ENCODE data around the gene GNAL. TPM values are rescaled to one million over a fixed set of nuclear protein-coding genes. Genes with fewer than 3 reads are reported as not detected.
"Not testable (repeated sequence)": the region's sequence is repeated elsewhere in the genome, so short reads cannot be mapped to it uniquely, and the experiment has no call there.

Gene GNAL
- total RNA-seq, 2 experiments from 2014 or later = 0.05 TPM; not detected in 1

GRCh38 chr18:11882636-11883035 lies 193.6 kb downstream of the GNAL start:
- Mint-ChIP-seq H3K36me3 (ENCODE audit: low read depth) (peaks cover 11% of the 10 kb centered on the region), H3K9me3 (no peaks in the 10 kb centered on the region), H3K4me3 (no peak overlapping the region), H3K27ac (no peak overlapping the region), H3K27me3 (ENCODE audit: low read depth) (no peaks in the 10 kb centered on the region), H3K4me1 (ENCODE audit: low read depth) (no peaks in the 10 kb centered on the region)
- DNase-seq = no peak
- intact Hi-C loops (cut with micrococcal nuclease) = no loop called here
- CTCF ChIA-PET = no interaction called here

DNA sequence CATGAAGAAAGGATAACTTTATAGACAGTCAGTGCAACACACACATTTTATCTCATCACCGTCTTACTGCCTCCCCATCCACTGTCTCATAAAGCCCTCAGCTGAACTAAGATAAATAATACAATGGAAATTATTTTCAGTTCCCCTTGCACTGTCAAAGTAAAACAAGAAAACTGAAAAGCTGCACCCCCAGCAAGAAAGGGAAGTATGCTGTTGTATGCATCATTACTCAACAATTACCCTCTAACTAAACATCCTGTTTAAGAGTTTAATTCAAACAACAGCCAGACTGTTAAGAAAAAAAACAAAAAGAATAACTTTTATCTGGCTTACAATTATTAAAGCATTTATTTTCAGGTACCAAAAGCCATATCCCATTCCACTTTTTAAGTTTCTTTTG lies 194.1 kb downstream of the GNAL start:
- Mint-ChIP-seq H3K4me1 (ENCODE audit: low read depth) (no peaks in the 10 kb centered on the region), H3K36me3 (ENCODE audit: low read depth) (peaks cover 11% of the 10 kb centered on the region), H3K4me3 (no peak overlapping the region), H3K27me3 (ENCODE audit: low read depth) (no peaks in the 10 kb centered on the region), H3K27ac (no peak overlapping the region), H3K9me3 (no peaks in the 10 kb centered on the region)
- no peak for DNase-seq
- intact Hi-C loops (cut with micrococcal nuclease) = no loop called here
- CTCF ChIA-PET = no interaction called here

- no peaks in the 10 kb centered on the region for H3K27me3 Mint-ChIP-seq (ENCODE audit: low read depth)
- DNase-seq = no peak
- H3K9me3 Mint-ChIP-seq = no peaks in the 10 kb centered on the region
- intact Hi-C loops (cut with micrococcal nuclease) = no loop called here
- H3K4me1 Mint-ChIP-seq (ENCODE audit: low read depth) = no peaks in the 10 kb centered on the region
- H3K36me3 Mint-ChIP-seq (ENCODE audit: low read depth) = peaks cover 11% of the 10 kb centered on the region
- CTCF ChIA-PET = no interaction called here
- no peak overlapping the region for H3K27ac Mint-ChIP-seq
- H3K4me3 Mint-ChIP-seq = no peak overlapping the region
Measured at GRCh38 chr18:11884396-11885030, 195.4 kb downstream of the GNAL start.

- intact Hi-C loops (cut with micrococcal nuclease) = no loop called here
- CTCF ChIA-PET = no interaction called here
- H3K4me1 Mint-ChIP-seq (ENCODE audit: low read depth) = no peaks in the 10 kb centered on the region
- no peak for DNase-seq
- H3K4me3 Mint-ChIP-seq = no peak overlapping the region
- H3K9me3 Mint-ChIP-seq = no peaks in the 10 kb centered on the region
- H3K36me3 Mint-ChIP-seq (ENCODE audit: low read depth) = peaks cover 14% of the 10 kb centered on the region
- H3K27ac Mint-ChIP-seq = no peak overlapping the region
- no peaks in the 10 kb centered on the region for H3K27me3 Mint-ChIP-seq (ENCODE audit: low read depth)
Measured at GRCh38 chr18:11885278-11885947, 196.3 kb downstream of the GNAL start.

- CTCF ChIA-PET = interaction anchor here (0.8 kb wide), 1 partner anchor 51 kb away, joined by 3 read pairs; no protein-coding TSS in a partner anchor
- no peak overlapping the region for H3K27ac Mint-ChIP-seq
- H3K9me3 Mint-ChIP-seq = no peaks in the 10 kb centered on the region
- peaks cover 17% of the 10 kb centered on the region for H3K36me3 Mint-ChIP-seq (ENCODE audit: low read depth)
- no peak for DNase-seq
- H3K4me3 Mint-ChIP-seq = no peak overlapping the region
- no peaks in the 10 kb centered on the region for H3K4me1 Mint-ChIP-seq (ENCODE audit: low read depth)
- no peaks in the 10 kb centered on the region for H3K27me3 Mint-ChIP-seq (ENCODE audit: low read depth)
- intact Hi-C loops (cut with micrococcal nuclease) = no loop called here
Measured at GRCh38 chr18:11886577-11887110, 197.6 kb downstream of the GNAL start.

- no peak for DNase-seq
- H3K36me3 Mint-ChIP-seq (ENCODE audit: low read depth) = peaks cover 19% of the 10 kb centered on the region
- no peak overlapping the region for H3K27ac Mint-ChIP-seq
- CTCF ChIA-PET = interaction anchor here (0.8 kb wide), 1 partner anchor 50 kb away, joined by 3 read pairs; no protein-coding TSS in a partner anchor
- H3K4me3 Mint-ChIP-seq = no peak overlapping the region
- H3K9me3 Mint-ChIP-seq = no peaks in the 10 kb centered on the region
- H3K27me3 Mint-ChIP-seq (ENCODE audit: low read depth) = no peaks in the 10 kb centered on the region
- no peaks in the 10 kb centered on the region for H3K4me1 Mint-ChIP-seq (ENCODE audit: low read depth)
- intact Hi-C loops (cut with micrococcal nuclease) = no loop called here
Measured at GRCh38 chr18:11887328-11888128, 198.5 kb downstream of the GNAL start.

DNA sequence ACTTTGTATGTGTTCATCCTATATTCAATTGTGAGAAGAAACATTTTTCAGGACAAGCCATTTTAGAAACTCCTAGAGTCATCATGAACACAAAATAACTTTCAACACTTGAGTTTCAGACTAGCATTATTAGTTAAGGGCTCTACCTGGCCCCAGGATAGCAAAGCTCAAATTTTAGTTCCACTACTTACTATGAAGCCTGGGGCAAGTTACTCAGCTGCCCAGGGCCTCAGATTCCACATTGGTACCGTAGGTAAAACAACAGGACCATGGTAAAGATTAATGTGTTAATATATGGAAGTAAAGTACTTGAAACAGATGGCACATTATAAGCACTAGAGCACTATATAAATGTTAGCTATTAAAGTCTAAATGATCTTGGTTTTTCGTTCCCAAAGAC lies 199.7 kb downstream of the GNAL start:
- intact Hi-C loops (cut with micrococcal nuclease) = no loop called here
- Mint-ChIP-seq H3K27me3 (ENCODE audit: low read depth) (no peaks in the 10 kb centered on the region), H3K4me1 (ENCODE audit: low read depth) (no peaks in the 10 kb centered on the region), H3K4me3 (no peak overlapping the region), H3K9me3 (no peaks in the 10 kb centered on the region), H3K36me3 (ENCODE audit: low read depth) (peaks cover 27% of the 10 kb centered on the region), H3K27ac (no peak overlapping the region)
- CTCF ChIA-PET = interaction anchor here (0.6 to 0.7 kb wide), 2 partner anchors 48 to 128 kb away, joined by 3 to 4 read pairs; no protein-coding TSS in a partner anchor
- no peak for DNase-seq

DNA sequence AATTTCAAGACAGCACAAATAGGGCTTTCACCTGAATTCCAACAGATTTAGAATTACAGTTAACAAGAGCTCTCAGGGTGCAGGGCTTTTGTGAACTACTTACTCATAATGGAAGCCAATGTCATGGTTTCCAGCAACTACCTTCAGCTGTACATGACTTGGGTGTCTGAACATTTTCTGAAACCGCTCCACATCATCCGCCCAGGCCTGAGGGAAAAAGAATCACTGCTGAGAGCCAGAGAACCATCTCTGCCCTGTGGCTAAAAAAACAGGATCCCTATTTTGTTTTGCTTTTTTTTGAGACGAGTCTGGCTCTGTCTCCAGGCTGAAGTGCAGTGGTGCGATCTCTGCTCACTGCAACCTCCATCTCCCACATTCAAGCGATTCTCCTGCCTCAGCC lies 200.2 kb downstream of the GNAL start:
- Mint-ChIP-seq H3K9me3 (no peaks in the 10 kb centered on the region), H3K36me3 (ENCODE audit: low read depth) (peaks cover 27% of the 10 kb centered on the region)
- CTCF ChIA-PET = interaction anchor here (0.7 kb wide), 1 partner anchor 127 kb away, joined by 3 read pairs; no protein-coding TSS in a partner anchor

GRCh38 chr18:11891737-11892136 lies 202.7 kb downstream of the GNAL start:
- no peak for DNase-seq
- Mint-ChIP-seq H3K27ac (no peak overlapping the region), H3K36me3 (ENCODE audit: low read depth) (peaks cover 27% of the 10 kb centered on the region), H3K4me3 (no peak overlapping the region), H3K4me1 (ENCODE audit: low read depth) (no peaks in the 10 kb centered on the region), H3K9me3 (no peaks in the 10 kb centered on the region), H3K27me3 (ENCODE audit: low read depth) (no peaks in the 10 kb centered on the region)
- CTCF ChIA-PET = no interaction called here
- intact Hi-C loops (cut with micrococcal nuclease) = no loop called here

More for the DNA sequence above, 200.2 kb downstream of the GNAL start:
- intact Hi-C loops (cut with micrococcal nuclease) = no loop called here
- Mint-ChIP-seq H3K27me3 (ENCODE audit: low read depth) (no peaks in the 10 kb centered on the region), H3K27ac (no peak overlapping the region), H3K4me3 (no peak overlapping the region), H3K4me1 (ENCODE audit: low read depth) (no peaks in the 10 kb centered on the region)
- DNase-seq = no peak

- H3K4me3 Mint-ChIP-seq; CTCF ChIA-PET; DNase-seq; H3K9me3 Mint-ChIP-seq; H3K27ac Mint-ChIP-seq; intact Hi-C loops (cut with micrococcal nuclease); H3K4me1 Mint-ChIP-seq (ENCODE audit: low read depth); H3K27me3 Mint-ChIP-seq (ENCODE audit: low read depth): not testable (repeated sequence)
- H3K36me3 Mint-ChIP-seq (ENCODE audit: low read depth) = peaks cover 28% of the 10 kb centered on the region
Measured at GRCh38 chr18:11892438-11892837, 203.4 kb downstream of the GNAL start.

GRCh38 chr18:11897781-11898180 lies 208.7 kb downstream of the GNAL start:
- intact Hi-C loops (cut with micrococcal nuclease) = no loop called here
- no peak overlapping the region for H3K27ac Mint-ChIP-seq
- no peaks in the 10 kb centered on the region for H3K9me3 Mint-ChIP-seq
- no peaks in the 10 kb centered on the region for H3K27me3 Mint-ChIP-seq (ENCODE audit: low read depth)
- no peak overlapping the region for H3K4me3 Mint-ChIP-seq
- H3K4me1 Mint-ChIP-seq (ENCODE audit: low read depth) = peaks cover 4% of the 10 kb centered on the region
- DNase-seq = no peak
- CTCF ChIA-PET = no interaction called here
- H3K36me3 Mint-ChIP-seq (ENCODE audit: low read depth) = peaks cover 32% of the 10 kb centered on the region

- no peak overlapping the region for H3K4me3 Mint-ChIP-seq
- H3K27ac Mint-ChIP-seq = no peak overlapping the region
- H3K36me3 Mint-ChIP-seq (ENCODE audit: low read depth) = peaks cover 26% of the 10 kb centered on the region
- CTCF ChIA-PET = no interaction called here
- no peaks in the 10 kb centered on the region for H3K9me3 Mint-ChIP-seq
- intact Hi-C loops (cut with micrococcal nuclease) = no loop called here
- H3K27me3 Mint-ChIP-seq (ENCODE audit: low read depth) = no peaks in the 10 kb centered on the region
- peaks cover 8% of the 10 kb centered on the region for H3K4me1 Mint-ChIP-seq (ENCODE audit: low read depth)
- DNase-seq = no peak
Measured at GRCh38 chr18:11899063-11899462, 210.0 kb downstream of the GNAL start.

Measured in activated naive CD4-positive, alpha-beta T cell treated with anti-CD3 and anti-CD28 coated beads for 36 hours (primary cell).